ENCODE results near the gene ZNF638.
"Not testable (repeated sequence)": the region's sequence is repeated elsewhere in the genome, so short reads cannot be mapped to it uniquely, and the experiment has no call there.

The ZNF638 gene, protein sequence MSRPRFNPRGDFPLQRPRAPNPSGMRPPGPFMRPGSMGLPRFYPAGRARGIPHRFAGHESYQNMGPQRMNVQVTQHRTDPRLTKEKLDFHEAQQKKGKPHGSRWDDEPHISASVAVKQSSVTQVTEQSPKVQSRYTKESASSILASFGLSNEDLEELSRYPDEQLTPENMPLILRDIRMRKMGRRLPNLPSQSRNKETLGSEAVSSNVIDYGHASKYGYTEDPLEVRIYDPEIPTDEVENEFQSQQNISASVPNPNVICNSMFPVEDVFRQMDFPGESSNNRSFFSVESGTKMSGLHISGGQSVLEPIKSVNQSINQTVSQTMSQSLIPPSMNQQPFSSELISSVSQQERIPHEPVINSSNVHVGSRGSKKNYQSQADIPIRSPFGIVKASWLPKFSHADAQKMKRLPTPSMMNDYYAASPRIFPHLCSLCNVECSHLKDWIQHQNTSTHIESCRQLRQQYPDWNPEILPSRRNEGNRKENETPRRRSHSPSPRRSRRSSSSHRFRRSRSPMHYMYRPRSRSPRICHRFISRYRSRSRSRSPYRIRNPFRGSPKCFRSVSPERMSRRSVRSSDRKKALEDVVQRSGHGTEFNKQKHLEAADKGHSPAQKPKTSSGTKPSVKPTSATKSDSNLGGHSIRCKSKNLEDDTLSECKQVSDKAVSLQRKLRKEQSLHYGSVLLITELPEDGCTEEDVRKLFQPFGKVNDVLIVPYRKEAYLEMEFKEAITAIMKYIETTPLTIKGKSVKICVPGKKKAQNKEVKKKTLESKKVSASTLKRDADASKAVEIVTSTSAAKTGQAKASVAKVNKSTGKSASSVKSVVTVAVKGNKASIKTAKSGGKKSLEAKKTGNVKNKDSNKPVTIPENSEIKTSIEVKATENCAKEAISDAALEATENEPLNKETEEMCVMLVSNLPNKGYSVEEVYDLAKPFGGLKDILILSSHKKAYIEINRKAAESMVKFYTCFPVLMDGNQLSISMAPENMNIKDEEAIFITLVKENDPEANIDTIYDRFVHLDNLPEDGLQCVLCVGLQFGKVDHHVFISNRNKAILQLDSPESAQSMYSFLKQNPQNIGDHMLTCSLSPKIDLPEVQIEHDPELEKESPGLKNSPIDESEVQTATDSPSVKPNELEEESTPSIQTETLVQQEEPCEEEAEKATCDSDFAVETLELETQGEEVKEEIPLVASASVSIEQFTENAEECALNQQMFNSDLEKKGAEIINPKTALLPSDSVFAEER (N-terminal part only)

DNA sequence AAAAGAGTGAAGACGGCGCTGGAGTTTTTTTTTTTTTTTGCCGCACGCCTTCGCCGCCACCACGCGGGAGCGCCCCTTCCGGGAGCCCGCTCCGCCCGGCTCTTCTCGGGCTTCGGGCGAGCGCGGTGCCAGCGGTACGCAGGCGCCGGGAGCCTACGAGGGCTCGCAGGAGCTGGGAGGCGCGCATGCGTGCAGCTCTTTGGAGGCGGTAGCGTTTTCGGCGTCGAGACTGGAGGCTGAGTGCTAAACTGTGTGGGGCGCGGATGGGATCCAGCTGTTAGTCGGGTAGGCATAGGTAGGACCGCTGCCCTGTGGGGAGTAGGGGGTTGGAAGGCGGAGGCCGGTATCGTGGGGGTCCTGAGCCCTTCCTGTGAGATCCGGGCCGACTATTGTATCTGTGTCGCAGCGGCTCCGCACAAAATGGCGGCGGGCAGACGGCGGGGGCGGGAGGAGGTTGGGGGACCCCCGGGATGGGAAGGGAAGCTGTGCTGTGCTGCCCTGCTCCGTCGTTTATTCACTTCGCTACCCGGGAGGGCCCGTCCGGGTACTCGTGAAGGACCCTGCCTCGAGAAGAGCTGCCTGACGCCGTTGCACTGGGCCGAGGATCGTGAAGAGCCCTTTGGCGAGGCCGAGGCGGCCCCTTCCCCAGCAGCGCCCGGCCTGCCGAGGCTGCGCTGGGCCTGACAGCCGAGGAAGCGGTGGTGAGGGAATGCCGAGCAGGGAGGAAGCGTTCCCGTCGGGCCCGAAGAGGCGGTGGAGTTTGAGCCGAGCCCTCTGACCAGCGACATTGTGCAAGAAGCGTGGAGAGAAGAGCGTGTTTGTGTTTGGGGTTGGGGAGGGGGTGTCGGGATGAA lies at the start of gene ZNF638:
Gene ZNF638, plus strand, starts transcription at position 202 of the 854 bp plus-strand sequence. CDS start 17,173 bp downstream, outside the sequence.
- peak; percentile 84 to 85 for DNase-seq (ENCODE audit: low read depth in 1 of 2, low spot score in 1 of 2)

DNA sequence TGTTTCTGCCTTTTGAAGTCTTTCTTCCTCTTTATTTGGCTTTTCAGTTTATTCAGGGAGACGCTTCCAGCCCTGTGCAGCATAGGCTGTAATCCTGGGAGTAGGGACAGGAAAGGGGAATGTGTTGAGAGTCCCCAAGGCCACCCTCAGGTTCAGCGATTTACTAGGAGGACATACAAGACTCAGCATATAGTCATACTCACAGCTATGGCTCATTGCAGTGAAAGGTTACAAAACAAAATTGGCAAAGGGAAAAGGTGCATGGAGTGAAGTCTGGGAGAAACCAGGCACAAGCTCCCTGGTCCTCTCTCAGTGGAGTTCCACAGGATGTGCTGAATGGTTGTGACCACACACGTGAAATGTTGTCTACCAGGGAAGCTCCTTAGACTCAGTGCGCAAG lies 49.6 kb upstream of the ZNF638 start:
- DNase-seq (ENCODE audit: low read depth in 1 of 2, low spot score in 1 of 2), result no peak

DNA sequence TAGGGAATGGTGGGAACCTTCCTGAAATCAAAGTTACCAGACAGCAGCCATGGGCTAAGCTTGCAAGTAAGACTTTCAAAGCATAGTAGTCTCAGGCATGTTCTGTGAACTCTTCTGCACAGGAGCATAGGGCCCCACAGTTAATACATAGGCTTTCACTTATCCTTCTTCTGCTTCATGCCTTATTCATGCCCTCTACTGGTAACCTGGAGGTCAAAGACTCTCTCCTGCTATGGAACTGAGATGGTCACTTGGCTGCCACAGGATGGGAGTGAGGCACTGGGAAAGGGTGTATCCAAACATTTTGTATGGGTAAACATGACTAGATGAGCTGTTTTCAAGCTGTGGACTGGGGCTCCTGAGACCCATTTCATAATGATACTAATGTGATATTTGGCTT lies 49.1 kb upstream of the ZNF638 start:
- DNase-seq (ENCODE audit: low read depth in 1 of 2, low spot score in 1 of 2), result no peak

DNA sequence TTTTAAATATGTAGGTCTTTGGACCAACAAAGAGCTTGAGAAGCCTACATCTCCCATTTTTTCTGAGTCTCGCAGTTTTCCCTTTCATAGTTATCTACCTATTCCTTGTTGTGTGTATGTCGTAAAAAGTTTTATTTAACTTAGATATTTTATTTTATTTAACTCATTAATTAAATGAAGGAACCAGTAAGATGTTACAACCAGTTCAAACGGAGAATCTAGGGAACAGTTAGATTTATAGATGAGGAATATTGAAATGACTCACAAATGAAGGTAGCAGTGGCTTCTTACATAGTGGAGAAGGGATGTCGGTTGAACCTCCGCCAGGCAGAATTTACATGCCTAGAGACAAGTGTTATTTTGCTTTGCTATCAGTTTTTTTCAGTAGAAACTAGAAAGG lies 48.5 kb upstream of the ZNF638 start:
- no peak for DNase-seq (ENCODE audit: low read depth in 1 of 2, low spot score in 1 of 2)

DNA sequence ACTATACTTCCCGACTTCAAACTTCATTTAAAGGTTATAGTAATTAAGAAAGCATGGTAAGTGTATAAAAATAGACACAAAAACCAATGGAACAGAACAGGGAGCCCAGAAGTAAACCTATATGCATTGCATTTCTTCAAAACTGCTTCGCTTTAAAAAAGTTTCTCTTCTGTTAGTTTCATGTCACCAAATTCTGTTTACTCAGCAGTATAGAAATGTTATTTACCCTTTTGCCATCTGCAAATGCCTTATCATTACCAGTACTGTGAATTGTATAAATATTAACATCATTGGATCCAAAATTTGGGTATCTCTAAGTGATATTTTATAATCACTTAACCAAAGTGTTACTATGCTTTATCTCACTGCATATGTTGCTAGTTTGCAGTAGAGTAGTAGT lies 45.9 kb upstream of the ZNF638 start:
- no peak for DNase-seq (ENCODE audit: low read depth in 1 of 2, low spot score in 1 of 2)

DNA sequence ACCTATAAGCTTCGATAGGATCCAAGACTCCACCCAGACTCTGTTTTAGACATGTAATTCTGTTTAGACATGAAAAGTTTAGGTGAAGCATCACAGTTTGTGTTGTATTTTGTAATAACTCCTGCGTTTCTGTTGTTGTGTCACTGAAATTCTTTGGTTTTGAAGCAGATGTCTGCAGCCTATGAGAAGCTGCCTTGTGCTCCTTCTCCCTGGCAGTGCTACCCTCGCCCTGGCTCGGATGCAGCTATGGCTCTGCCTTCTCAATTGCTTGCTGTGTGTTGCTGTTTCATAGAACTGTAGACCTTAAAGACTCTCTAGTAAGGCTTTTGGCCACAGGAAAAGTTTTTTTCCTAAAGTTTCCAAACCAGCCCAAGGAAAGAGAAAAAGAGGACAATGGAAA lies 40.2 kb upstream of the ZNF638 start:
- no peak for DNase-seq (ENCODE audit: low read depth in 1 of 2, low spot score in 1 of 2)

DNA sequence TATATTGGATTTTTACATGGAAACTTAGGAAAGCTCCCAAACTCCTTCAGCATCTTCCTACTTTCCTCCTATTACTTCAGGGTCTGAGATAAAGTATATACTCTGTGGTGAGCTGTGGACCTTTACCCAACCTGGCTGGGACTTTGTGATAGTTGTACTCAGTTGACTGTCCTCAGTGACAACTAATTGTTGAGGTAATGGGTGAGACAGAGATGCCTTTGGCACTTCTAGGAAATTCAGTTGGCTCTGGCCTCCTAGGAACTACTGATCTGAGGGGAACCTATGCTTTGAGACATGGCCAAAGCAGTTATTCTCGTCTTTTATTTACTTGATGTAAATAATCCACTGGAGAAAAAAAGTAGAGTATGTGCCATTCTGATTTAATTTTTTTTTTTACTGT lies 39.4 kb upstream of the ZNF638 start:
- DNase-seq (ENCODE audit: low read depth in 1 of 2, low spot score in 1 of 2), result no peak

DNA sequence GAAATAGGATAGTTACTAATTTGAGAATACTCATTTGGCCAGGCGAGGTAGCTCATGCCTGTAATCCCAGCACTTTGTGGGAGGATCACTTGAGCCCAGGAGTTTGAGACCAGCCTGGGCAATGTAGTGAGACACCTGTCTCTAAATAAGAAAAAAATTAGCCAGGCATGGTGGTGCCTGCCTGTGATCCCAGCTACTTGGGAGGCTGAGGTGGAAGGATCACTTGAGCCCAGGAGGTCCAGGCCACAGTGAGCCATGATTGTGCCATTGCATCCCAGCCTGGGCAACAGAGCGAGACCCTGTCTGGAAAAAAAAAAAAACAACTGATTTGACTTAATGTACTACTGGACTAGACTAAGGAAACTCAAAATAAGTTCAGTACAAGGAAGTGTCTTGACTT lies 32.7 kb upstream of the ZNF638 start:
- no peak for DNase-seq (ENCODE audit: low read depth in 1 of 2, low spot score in 1 of 2)

DNA sequence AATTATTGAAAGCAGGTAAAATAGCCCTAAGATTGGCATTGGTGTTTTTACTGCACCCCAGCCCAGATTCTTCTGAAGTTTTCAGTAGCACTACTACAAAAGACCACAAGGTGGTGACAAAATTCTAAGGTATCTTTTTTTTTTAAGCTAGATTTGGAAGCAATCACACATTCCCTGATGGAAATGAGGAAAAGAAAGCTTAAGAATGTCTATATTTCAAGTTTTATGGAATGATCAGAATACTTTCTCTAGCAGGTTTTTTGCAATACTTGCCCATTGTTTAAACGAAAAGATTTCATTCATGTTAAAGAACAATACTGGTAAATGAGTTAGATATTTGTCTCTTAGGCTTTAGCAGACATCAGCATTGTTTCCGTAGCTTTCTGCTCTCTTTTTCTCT lies 32.1 kb upstream of the ZNF638 start:
- DNase-seq (ENCODE audit: low read depth in 1 of 2, low spot score in 1 of 2), result no peak

DNA sequence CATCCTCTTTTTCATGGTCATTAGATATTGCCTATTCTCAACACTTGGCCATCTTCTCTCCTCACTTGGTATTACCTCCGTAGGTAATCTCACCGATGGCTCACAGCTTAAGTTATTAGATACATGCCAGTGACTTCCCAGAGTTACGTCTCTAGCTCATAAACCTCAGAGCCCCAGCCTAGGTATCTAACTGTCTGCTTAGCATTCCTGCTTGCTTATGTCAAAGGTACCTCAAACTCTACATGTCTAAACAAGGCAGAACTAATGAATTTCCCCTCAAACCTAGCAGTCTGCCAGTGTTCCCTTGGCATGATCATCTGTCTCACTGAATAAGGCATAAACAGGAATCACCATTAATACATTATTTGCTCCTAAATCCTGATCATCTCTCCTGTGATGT lies 27.7 kb upstream of the ZNF638 start:
- no peak for DNase-seq (ENCODE audit: low read depth in 1 of 2, low spot score in 1 of 2)

DNA sequence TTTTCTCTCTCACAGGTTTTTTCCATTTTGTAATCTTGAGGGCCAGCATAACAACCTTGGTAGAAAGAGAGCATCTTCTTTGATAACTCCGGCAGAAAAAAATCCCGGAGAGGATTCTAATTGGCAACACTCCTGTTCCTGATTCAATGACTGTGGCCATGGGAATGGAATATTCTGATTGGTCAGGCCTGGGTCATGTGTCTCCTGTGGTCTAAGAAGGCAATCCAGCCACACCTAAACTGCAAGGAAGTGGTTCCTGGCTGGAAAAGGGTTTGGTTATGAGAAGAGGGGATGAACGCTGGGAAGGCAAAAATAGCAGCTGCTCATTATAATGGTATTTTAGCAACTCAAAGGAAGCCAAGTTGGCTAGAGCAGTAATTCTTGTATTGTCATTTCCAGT lies 24.8 kb upstream of the ZNF638 start:
- no peak for DNase-seq (ENCODE audit: low read depth in 1 of 2, low spot score in 1 of 2)

DNA sequence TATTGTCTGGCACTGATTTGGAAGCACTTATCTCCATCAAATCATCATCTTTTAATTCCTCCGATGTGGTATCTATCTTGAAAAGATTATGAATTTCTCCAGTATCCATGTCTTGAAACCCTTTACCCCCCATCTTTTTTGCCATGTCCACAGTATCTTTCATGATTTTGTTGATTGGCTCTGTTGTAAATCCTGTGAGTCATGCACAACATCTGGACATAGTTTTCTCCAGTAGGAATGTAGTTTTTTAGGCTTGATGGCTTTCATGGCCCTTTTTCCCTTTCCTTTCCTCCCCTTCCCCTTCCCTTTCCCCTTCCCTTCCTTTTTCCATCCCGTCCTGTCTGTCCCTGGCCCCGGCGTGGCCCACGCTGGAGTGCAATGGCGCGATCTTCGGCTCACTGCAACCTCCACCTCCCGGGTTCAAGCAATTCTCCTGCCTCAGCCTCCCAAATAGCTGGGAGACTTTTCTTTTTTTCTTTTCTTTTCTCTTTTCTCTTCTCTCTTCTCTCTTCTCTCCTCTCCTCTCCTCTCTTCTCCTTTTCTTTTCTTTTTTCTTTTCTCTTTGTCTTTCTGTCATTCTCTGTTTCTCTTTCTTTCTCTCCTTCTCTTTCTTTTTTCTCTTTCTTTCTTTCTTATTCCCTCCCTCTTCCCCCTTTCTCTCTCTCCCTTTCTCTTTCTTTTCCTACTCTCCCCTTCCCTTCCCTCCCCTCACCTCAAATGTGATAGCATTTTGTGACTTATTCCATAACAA lies 18.4 kb upstream of the ZNF638 start:
- no peak for DNase-seq (ENCODE audit: low read depth in 1 of 2, low spot score in 1 of 2)

DNA sequence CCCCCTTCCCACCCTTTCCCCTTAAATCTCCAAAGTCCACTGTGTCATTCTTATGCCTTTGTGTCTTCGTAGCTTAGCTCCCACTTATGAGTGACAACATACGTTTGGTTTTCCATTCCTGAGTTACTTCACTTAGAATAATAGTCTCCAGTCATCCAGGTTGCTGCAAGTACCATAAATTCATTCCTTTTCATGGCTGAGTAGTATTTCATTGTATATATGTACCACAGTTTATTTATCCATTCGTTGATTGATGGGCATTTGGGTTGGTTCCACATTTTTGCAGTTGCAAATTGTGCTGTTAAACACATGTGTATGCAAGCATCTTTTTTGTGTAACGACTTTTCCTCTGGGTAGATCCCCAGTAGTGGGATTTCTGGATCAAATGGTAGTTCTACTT lies 14.5 kb upstream of the ZNF638 start:
- no peak for DNase-seq (ENCODE audit: low read depth in 1 of 2, low spot score in 1 of 2)

DNA sequence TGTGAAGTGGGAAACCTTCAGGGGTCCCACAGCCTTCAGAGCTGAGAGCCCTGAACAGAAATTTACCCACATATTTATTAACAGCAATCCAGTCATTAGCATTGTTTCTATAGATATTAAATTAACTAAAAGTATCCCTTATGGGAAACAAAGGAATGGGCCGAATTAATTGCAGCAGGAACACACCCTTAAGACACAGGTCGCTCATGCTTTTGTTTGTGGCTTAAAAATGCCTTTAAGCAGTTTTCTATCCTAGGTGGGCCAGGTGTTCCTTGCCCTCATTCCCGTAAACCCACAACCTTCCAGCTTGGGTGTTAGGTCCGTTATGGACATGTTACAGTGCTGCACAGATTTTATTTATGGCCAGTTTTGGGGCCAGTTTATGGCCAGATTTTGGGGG lies 13.7 kb upstream of the ZNF638 start:
- not testable (repeated sequence) for DNase-seq (ENCODE audit: low read depth in 1 of 2, low spot score in 1 of 2)

DNA sequence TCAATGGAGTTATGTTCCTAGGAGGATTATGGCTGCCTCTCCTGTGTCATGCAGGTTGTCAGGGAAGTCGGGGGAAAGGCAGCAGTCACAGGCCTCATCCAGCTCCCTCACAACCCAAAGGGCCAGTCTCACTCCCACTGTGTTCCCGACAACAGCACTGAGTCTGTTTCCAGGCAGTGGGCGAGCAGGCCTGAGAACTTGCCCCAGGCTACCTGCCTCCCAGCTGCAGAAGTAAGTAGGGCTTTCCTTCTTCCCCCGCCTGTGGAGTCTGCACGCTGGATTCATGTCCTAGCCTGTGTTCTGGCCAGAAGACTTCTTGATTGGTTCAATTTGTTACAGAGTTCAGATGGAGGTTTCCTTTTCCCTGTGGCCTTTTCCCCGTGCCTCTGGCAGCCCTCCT lies 8.2 kb upstream of the ZNF638 start:
- DNase-seq (ENCODE audit: low read depth in 1 of 2, low spot score in 1 of 2), result no peak

DNA sequence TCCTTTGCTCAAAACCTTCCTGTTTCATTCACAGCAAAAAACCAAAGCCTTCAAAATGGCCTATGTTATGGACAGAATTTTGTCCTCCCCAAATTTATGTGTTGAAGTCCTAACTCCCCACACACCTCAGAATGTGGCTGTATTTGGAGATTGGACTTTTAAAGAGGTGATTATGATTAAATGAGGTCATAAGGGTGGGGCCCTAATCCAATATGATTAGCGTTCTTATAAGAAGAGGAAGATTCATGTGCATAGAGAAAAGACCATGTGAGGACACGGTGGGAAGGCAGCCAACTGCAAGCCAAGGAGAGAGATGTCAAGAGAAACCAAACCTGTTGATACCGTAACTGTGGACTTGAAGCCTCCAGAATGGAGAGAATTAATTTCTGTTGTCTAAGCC lies 4.6 kb upstream of the ZNF638 start:
- no peak for DNase-seq (ENCODE audit: low read depth in 1 of 2, low spot score in 1 of 2)

DNA sequence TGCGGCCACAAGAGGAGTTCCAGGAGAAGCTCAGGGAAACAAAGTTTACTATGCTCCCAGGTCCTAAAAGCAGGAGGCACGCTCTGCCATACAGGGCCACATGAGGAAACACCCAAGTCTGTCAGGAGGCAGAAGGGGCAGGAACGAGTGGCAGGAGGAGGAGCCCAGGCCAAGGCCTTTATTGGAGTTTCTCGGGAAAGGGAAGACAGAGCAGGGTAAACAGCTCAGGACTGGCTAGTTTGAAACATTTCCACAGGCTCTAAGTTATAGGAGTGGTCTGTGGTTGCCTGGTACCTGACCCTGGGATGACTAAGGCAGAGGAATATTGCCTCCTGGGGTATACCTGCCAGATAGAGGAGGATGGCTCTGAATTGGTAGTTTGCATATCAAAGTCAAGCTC lies 3.7 kb upstream of the ZNF638 start:
- no peak for DNase-seq (ENCODE audit: low read depth in 1 of 2, low spot score in 1 of 2)

DNA sequence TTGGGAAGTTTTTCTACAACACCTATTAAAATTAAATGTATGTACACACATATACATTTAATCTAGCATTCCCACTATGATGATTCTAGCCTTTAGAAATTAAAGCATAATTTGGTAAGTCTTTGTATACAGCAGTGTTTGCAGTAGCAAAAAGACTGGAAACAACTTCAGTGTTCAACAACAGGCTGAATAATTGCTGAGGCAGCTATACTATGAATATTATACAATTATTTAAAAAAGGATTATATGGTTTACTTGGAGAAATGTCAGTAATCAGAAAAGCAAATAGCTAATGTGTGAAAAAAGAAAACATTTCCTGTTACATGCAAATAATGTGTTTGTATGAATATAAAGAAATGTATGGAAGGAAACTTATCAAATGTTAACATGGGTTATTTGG lies 1.4 kb upstream of the ZNF638 start:
- no peak for DNase-seq (ENCODE audit: low read depth in 1 of 2, low spot score in 1 of 2)

DNA sequence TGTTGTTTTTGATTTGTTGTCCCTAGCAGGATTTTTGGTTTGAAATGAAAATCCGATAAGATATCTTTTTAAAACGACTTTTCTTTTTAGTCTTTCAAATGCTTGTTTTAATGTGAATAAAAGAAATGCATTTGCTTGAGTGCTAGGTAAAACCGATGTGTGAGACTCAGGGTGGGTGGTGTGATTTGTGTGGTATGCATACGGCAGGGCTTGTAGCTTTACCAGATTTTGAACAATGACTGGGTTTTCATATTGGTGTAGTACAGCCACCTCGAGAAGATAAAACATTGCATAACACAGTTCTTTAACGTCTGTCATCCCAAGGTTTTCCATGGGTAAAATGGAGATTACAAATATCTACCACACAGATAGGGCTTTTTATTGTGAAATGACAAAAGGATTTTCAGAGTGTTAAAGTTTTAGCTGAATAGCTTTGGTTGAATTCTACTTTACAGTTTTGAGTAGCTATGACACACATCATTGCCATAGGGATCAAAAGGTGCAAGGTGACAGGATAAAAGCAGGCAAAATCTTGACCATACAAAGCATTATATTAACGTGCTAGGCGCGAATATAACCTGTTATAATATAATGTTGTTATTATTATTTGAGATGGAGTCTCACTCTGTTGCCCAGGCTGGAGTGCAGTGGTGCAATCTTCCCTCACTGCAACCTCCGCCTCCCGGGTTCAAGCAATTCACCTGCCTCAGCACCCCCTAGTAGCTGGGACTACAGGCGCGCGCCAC lies 824 bp upstream of the ZNF638 start:
- DNase-seq (ENCODE audit: low read depth in 1 of 2, low spot score in 1 of 2), result no peak

DNA sequence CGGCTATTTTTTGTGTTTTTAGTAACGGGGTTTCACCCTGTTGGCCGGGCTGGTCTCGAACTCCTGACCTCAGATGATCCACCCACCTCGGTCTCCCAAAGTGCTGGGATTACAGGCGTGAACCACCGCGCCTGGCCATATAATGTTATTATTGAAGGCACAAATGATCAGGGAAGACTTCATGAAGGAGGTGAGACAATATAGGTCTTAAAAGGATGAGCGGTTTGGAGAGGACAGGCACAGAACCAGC lies 326 bp upstream of the ZNF638 start:
- not testable (repeated sequence) for DNase-seq (ENCODE audit: low read depth in 1 of 2, low spot score in 1 of 2)

Measured in activated CD4-positive, alpha-beta T cell treated with anti-CD3 and anti-CD28 coated beads, Interleukin-2, amount 50 U/mL, for 24 hours (primary cell).